ENCODE measurements around the gene MAPKAP1.

The MAPKAP1 gene

GRCh38 chr9:125411171-125411756, 295.7 kb downstream of the MAPKAP1 start:
- no peak overlapping the region for H3K27ac ChIP-seq
- TF ChIP-seq ZFX (IDR thresholded peaks at IDR 0.05) (no peak), CTCF (conservative IDR thresholded peaks at IDR 0.05) (no peak)

- TF ChIP-seq ZFX (IDR thresholded peaks at IDR 0.05) (no peak), CTCF (conservative IDR thresholded peaks at IDR 0.05) (no peak)
- no peak overlapping the region for H3K27ac ChIP-seq
Measured at GRCh38 chr9:125410522-125410894, 296.5 kb downstream of the MAPKAP1 start.

- TF ChIP-seq ZFX (IDR thresholded peaks at IDR 0.05) = no peak
- no peak for TF ChIP-seq CTCF (conservative IDR thresholded peaks at IDR 0.05)
- no peak overlapping the region for H3K27ac ChIP-seq
Measured at GRCh38 chr9:125409637-125410521, 297.1 kb downstream of the MAPKAP1 start.

GRCh38 chr9:125409217-125409636, 297.8 kb downstream of the MAPKAP1 start:
- no peak for TF ChIP-seq CTCF (conservative IDR thresholded peaks at IDR 0.05)
- TF ChIP-seq ZFX (IDR thresholded peaks at IDR 0.05) = no peak
- H3K27ac ChIP-seq = no peak overlapping the region

- H3K27ac ChIP-seq = no peak overlapping the region
Measured at GRCh38 chr9:125407974-125408900, 298.8 kb downstream of the MAPKAP1 start.

GRCh38 chr9:125407432-125407973, 299.5 kb downstream of the MAPKAP1 start:
- no peak overlapping the region for H3K27ac ChIP-seq

More at GRCh38 chr9:125407974-125408900, 298.8 kb downstream of the MAPKAP1 start:
- TF ChIP-seq ZFX (IDR thresholded peaks at IDR 0.05) = no peak
- TF ChIP-seq CTCF (conservative IDR thresholded peaks at IDR 0.05) = peak; percentile 95

More at GRCh38 chr9:125407432-125407973, 299.5 kb downstream of the MAPKAP1 start:
- TF ChIP-seq CTCF (conservative IDR thresholded peaks at IDR 0.05) = no peak
- no peak for TF ChIP-seq ZFX (IDR thresholded peaks at IDR 0.05)

Measured in C4-2B (cell line).